ENCODE measurements around the gene ETV3L.

DNA sequence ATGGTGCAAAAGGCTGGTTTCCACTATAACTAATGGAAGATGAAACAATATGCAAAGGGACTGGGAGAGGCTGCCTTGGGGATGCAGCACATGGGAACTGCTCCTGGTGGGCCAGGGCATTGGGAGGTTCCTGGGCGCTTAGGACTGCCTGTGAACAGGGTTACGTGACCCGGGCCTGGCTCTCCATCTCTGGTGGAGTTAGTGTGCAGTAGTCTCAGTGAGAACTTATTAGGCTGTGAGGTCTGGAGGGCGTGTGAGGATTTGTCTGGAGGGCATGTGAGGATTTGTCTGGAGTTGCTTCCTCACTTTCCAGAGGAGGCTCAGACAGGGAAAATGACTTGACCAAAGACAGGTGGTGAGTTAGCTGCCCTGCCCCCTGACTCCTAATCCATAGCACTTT lies 1.5 kb upstream of the ETV3L start:
- TF ChIP-seq, protein P1, sequence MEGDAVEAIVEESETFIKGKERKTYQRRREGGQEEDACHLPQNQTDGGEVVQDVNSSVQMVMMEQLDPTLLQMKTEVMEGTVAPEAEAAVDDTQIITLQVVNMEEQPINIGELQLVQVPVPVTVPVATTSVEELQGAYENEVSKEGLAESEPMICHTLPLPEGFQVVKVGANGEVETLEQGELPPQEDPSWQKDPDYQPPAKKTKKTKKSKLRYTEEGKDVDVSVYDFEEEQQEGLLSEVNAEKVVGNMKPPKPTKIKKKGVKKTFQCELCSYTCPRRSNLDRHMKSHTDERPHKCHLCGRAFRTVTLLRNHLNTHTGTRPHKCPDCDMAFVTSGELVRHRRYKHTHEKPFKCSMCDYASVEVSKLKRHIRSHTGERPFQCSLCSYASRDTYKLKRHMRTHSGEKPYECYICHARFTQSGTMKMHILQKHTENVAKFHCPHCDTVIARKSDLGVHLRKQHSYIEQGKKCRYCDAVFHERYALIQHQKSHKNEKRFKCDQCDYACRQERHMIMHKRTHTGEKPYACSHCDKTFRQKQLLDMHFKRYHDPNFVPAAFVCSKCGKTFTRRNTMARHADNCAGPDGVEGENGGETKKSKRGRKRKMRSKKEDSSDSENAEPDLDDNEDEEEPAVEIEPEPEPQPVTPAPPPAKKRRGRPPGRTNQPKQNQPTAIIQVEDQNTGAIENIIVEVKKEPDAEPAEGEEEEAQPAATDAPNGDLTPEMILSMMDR (conservative IDR thresholded peaks at IDR 0.05) = no peak
- no peak for TF ChIP-seq ZFX (IDR thresholded peaks at IDR 0.05)

Measured in C4-2B (cell line).